Islet precursor cell (in vitro differentiated cells): Measurements from ENCODE around the gene TRIP11.

Source experiments
- DNase-seq: peaks from one replicate; pipeline ENCODE4 v3.0.0-alpha.2; 2018

The TRIP11 gene

DNA sequence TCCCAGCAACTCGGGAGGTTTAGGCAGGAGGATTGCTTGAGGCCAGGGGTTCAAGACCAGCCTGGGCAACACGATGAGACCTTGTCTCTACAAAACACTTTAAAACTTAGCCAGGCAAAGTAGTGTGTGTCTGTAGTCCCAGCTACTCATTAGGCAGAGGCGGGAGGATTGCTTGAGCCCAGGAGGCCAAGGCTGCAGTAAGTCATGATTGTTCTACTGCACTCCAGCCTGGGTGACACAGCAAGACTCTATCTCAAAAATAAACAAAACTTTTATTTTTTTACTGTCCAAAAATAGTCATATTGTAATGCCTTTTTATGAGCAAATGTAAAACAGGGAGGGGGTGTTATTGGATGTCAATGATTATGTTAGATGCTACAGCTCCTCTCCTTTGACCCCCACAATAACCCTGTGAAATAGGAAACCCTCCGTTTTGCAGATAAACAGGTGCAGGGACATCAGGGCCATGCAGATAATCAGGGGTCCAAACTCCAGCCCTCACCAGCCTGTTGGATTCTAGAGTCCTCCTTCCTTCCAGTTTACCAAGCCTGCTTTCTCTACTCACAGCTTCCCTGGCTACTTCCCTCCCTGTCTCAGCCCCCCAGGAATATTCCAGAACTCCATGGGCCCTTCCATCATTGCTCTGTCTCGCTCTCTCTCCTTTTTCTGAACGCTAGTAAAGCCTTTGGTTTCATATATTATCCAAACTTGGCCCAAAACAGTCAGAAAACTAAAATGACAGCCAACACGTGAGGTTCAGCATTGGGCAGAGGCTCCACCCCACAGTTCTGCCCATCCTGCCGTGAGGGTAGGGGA is 86.5 kb downstream of the TRIP11 start:
- DNase-seq: no peak

DNA sequence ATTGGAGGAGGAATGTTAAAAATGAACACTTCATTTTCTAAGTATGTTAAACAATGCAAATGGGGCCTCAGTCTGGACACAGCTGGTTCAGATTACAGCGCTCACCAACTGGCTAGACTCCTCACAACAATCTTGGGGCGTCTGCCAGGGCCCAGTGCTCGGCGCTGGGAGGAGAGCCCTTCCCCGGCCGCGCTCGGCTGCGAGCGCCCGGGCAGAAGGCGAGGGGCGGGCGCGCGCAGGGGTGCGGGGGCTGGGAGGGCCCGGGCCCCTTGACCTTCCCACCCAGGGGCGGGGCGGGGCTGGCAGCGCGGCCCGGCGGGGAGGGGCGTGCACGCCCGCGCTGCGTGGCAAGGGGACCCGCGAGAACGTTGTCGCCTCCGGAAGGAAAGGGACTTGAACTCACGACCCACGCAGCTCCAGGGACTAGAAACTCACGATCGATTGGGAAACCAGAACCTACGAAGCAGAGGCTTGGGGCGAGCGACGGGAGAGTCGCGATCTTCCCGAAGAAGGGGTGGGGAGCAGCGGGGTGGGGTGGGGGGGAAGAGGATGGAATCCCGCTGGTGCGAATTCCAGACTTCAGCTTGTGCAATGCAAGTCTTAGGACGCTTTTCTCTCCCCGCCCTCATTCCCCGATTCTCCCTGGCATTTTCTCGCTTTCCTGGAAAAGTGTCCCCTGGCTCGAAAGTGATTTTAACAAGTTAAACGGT is 92.2 kb downstream of the TRIP11 start, which contains the start of gene FBLN5:
TSS of gene FBLN5 (minus strand) at position 220 of the 710 bp plus-strand sequence. CDS start 465 bp downstream, outside the sequence.
- peak; percentile 69 for DNase-seq

DNA sequence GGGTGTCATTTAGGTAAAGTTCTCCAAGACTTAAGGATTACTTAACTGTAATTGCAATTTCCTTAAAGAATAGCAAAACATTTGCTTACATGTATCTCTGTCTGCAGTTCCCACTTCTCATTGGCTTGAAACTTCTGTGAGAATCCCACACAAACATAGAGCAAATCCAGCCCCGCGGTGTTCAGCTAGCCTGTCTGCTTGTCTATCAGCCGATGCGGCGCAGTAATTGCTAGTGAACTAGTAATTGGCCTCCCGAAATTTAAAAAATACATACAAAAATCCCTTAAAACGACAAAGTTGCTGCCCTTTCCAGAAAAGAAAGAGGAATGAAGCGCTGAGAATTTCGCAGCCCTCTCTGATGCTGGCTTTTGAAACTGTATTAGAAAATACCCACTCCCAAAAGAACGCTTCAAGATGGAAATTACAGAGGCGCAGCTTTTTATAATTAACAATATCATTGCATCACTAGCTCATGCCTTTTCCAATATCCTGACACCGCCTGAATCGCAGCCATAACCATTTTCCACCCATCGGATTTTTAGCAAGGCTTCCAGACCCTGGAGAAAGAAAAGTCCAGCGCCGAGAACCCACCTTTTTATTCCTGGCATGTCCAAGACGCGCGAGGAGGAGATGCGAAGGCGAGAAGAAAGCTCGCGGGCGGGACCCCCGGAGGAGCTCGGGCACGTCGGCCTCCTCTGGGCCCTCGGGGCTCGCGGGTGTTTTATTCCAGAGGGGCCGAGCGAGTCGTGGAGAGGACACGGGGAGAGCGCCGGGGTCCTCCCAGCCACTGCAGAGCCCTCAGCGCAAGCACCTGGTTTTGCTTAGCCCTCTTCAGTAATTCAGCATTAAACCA is 93.0 kb downstream of the TRIP11 start:
- peak; percentile 41 for DNase-seq

DNA sequence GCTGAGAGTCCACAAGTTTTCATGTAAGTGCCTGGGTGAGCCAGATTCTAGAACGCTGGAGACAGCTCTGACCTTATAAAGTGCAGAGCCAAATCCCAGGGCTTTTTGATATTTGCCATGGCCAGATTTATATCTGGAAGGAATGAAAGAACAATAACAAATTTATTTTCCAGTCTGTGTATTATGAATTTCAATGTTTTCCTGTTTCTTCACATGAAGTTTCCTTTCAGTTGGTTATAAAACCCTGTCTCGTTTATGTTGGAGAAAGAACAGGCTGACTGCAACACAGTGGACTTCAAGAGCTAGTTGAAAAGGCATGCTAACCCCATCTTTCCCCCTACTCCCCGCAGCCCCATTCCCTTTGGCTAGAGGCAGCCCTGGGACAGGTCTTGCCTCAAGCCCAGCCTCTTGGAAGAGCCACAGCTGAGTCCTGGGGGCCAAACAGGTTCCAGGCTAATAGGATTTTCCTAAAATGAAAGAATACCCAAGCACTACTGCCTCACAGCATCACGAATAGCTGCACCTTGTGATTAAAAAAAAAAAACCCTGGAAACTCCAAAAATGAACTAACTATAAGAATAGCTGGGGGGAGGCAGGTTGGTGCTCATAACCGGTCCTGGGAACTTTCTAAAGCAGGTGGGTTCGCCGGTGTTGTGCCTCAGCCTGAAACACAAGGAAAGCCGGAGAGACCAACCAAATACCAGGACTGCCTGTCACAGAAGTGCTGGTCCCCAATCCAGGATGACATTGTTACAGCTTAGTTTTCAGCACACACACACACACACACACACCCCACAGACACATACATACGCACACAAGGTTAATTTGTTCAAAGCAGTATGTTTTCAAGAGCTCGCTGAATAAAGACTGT is 93.9 kb downstream of the TRIP11 start:
- DNase-seq: peak; percentile 38

DNA sequence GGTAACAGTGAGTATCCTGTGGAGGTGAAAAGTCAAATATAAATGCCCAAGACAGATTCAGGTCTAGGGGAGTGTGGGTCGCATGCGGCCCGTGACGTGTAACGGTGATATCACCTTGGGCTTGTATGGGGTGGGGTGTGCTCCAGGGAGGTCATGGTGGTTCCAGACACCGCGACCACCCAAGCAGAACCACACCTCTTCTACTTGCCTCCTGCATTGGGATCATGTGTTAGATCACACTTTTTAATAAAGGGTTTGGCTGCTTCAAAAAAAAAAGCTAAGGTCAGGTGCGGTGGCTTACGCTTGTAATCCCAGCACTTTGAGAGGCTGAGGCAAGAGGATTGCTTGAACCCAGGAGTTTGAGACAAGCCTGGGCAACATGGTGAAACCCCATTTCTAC is 96.9 kb downstream of the TRIP11 start:
- DNase-seq: peak; percentile 30

DNA sequence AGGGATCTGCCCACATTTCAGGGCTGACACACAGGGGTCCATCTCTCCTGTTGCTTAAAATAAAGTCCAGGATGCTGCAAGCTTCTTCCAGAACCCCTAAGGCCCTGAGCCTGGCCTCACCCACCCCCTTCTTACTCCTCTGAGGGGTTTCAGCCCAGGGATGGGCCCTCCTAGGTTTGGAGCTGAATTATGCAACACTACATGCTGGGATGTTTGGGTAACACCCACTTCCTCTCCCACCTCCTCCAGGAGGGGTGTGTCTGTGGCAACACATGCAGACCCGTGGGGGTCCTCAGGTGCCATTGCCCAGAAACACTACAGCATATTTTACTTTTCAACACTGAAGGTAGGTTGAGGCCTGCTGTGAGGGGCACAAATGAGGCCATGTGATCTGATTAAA is 97.7 kb downstream of the TRIP11 start:
- DNase-seq: peak; percentile 15

DNA sequence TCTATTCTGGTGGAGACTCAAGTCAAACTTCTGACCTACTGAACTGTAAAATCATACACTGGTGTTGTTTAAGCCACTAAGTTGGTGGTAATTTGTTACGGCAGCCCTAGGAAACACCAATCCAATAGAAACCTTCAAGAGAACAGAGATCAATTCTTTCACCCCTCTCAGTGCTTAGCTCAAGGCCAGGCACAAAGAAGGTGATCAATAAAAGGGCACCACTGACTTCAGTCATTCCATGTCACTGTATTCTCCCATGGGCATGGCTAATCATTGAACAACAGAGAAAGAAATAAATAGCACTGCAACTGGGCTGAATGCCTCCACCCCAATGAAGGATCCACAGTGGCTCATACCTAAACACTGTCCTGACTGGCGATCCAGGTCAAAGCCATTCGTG is 99.7 kb downstream of the TRIP11 start:
- no peak for DNase-seq

DNA sequence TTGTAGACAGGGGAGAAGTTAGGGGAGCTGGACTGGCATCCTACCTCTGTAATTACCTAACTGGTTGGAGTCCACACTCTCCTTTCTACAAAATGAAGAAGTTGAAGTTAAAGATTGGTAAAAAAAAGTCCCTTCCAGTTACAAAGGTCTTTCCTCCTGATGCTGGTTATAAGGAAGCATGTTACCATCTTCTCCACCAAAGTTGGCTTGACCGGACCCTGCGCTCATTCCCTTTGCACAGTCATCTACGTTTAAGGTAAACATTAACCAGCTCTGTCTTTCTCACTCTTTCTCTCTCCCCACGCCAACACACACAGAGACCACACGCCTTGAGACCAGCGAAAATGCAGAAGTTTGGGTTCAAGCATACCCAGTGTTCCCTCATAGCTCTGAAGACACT is 104.3 kb downstream of the TRIP11 start:
- DNase-seq: no peak

DNA sequence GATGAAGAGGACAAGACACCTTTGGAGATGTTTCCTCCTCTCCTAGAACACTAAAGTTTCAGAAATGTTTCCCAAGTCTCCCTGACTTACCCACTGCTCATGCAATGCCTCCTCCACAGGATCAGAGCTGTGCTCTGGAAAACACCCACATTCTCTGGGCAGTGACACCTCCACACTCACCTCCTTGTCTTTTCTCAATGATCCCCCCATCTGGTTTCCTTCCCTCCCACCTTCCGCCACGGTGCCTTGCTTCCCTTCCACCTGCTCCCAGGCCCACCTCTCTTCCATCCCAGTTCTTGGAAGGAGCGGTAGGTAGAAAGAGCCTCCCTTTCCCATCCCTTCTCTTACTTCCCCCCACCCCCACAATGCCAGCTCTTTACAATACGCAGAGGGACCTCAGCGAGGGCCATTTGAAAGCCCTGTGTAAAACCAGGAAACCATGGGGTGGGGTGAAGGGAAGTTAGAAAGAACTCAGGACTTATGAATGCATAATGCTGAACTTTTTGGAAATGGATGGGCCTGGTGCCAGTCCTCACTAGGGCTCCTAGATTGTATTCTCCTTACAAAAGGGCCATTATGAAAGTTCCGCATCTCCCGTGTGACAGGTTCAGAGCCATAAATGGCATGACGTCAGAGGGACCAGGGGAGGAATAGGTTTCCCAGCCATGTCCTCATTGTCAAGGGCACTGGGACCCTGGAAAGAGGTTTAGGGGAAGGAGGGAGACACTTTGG is 105.1 kb downstream of the TRIP11 start:
- no peak for DNase-seq

DNA sequence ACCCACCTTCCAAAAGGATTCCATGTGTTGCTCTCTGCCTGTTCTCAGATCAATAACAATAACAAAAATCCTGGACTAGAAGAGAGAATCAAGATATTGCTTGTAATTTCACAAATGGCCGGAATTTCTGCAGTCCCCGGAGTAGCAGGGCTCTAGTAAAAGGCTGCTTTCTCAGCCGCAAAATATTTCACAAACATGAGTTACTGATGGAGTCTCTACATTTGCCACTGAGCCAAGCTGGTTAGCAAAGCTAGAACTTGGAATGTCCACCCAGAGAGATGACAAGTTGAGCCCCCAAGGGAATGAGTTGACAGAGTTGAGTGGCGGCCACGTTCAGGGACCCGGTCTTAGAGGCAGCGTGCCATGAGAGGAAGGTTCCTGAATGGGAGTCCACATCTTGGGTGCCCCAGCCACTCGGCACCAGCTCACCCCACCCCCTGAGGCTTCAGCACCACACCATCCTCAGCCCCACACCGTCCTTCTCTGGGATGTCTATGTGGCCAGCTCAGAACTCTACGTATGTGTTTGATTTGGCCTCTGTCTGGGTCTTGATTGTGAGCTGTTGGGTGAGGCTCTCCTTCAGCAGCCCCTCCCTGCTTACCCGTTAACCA is 108.3 kb downstream of the TRIP11 start:
- DNase-seq: no peak

DNA sequence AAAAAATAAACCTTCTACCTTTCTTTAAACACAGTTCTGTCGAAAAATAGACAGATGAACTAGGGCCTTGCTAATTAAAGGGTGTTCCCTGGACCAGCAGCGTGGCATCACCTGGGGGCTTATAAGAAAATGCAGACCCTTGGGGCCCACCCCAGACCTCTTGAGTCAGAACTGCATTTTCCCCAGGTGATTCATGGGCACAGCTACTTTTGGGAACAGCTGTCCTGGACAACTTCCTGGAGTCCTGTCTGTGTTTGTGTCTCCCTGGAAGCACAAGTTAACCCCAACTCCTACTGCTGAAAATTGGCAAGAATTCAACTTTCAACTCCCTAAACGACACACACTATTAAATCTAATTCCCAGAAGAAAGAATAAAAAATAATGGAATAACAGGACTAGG is 110.2 kb downstream of the TRIP11 start:
- no peak for DNase-seq

DNA sequence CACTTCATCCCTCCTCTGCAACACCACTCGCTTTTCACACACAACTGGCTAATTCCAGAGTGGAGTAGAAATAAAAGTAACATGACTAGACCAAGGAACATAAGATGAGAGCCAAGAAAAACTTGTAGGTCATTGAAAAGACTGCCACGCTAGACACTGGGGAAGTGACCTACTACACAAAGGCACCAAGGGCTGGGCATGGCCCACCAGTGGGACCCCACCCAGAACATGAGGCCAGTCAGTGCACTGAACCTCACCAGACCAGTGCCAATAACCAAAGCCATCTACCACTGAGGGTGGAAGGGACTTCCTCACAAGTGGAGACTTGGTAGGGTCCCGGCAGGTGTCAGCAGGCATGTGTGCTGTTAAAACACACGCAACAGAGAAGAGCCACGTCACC is 112.1 kb downstream of the TRIP11 start:
- no peak for DNase-seq

DNA sequence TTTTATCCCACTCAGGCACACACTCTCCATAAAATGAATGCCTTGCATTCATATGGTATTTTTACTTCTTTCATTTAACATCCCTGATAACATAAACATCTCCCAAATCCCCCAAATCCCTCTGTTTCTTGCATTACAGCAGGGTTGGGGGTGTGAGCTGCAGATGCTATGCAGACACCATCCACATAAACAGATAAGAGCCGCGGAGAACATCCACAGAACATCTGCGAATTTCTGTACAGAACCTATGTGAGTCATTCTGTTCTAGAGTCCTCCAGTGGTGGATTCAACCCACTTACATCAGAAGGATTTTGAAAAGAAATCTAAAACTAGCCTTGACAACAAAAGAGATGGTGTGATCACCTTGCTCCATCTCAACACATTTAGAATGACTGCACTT is 112.7 kb downstream of the TRIP11 start:
- no peak for DNase-seq

DNA sequence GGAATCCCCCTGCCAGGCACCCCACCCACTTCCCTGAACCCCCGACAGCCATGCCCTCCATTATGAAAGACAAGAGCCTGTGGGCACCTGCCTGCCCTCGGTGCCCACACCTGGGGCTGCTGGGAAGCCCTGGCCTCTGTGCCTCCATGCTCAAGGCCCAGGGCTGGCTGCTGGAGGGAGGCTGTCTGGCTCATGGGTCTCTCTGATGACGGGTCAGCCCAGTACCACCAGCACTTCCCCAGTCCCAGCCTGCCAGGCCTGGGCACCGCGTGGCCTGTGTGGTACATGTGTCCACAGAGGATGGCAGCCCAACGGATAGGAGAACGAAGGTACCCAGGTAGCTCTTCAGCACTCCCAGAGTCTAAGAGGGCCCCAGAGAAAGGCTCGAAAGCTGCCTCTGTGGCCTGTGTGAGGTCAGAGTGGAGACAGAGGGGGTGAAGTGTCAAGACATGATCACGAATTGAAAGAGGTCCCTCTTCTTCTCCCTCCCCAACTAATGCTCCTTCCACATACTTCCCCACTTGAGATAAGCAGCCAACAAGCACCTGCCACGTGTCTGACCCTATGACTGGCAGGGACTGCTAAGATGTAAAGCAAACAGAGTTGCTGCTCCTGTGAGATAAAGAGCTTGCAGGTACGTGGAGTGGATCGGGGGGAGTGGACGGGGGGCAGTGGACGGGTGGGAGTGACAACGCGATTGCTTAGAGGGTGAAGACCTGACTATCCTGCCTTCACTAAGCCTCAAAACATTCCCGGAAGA is 113.5 kb downstream of the TRIP11 start:
- DNase-seq: no peak

DNA sequence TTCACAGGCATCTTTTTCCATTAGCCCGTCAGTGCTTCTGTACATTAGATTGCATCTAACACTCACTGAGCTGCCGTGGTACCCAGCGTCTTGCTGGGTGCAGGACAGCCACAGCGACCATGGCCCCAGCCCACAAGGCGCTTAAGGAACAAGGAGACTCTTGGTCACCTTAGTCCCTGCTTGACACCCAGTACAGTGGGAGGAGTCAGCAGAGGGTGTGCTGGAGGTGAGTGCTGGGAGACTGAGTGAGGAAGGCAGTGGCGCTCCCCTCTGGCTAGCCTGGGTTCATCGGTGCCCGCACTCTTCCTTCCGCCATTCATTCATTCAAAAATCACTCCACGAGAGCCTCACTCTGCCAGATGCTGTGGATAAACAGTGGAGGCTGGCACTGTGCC is 114.1 kb downstream of the TRIP11 start:
- no peak for DNase-seq

DNA sequence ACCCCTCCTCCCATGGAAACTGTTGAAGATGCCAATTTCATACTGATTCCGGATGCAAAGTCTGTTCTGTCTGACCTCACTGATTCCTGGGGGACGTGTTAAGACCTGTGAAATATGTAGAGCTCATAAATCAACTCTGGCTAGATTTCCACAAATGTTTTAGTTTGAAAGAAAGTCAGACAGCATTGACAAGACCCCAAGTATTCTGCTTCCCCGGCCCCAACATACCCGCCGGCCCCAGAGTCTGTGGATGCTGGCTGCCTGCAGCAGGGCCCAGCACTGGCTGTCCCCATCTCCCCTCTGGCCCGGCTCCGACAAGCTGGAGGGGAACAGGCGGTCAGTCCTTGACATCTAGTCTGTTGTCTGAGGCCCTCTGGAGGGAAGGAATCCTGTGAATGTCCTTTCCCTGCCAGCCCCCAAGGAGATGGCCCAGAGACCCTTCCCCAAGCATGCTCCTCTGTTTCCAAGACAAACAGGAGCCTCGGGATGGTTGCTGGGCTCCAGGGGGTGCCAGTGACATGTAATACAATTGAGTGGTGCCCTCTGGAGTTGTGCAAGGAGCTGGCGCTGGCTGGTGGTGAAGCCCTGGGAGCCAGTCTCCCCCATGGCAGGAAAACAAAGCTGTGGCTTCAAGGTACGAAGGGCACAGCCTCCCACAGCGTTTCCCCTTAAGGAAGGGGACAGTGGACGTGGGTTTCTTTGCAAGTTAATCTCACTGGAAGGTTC is 114.7 kb downstream of the TRIP11 start:
- no peak for DNase-seq

DNA sequence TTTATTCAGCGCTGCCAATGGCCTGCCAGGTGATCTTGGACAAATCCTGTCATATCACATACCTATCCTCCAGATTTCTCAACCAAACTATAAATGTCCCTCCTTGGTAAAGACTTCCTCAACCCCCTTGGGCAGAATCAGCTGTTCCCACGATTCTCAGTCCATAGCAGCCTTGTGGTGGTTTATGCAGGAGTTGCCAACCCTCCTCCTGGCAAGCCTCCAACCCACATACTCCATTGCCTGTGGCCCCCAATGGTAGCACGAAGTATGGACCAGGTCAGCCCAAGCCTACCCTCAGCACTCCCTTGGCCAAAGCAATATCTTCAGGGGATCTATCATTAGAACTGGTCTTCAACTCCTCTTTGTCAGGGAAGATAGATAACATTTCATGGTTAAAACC is 119.3 kb downstream of the TRIP11 start:
- DNase-seq: no peak

DNA sequence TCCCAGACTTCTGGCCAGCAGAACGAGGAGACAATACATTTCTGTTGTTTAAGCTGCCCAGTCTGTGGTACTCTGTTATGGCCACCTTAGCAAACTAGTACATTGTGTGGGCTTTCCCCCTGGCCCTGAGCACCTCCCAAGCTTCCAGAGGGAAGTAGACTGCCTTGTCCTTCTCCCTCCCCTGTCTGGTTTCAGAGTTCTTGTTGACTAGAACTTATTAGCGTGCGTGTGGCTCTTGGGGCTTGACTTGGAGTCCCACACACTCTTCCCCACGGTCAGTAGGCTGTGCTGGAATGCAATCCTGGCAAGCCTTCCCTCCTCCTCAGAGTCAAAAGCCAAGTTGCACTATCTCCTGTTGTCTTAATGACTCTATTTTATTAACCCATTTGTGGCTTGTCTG is 120.0 kb downstream of the TRIP11 start:
- DNase-seq: no peak

DNA sequence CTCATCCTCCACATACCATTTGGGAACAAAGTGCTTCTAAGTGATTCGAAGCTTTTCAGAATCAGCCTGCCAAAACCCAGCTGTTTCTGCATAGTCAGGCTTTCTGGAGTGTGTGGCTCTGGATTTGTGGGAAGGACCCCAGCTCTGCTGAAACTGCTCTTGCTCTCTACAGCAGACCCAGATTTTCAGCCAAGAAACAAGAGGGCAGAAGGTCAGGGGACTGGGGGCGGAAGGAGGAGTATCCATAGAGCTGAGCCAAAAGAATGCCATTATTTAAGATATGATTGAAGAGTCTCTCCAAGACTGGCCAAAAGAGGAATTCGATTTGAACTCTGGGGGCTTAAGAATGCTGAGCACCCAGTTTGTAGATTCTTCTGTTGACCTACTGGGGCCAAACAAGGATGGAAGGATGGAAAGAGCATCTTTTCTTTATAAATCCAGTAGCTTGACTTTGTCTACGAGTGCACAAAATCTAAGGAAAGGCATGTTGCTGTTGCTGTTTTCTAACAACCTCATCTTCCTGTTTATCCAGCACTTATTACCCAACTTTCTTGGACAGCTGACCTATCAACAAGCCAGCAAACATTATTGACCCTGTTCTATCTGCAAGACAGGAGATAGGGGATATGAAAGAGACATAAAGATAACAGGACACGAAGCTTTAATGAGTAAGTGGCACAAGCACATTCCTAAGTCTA is 121.5 kb downstream of the TRIP11 start:
- DNase-seq: no peak
